HG03457 (cell line): ENCODE data around the gene MINK1.
"Not testable (repeated sequence)": the region's sequence is repeated elsewhere in the genome, so short reads cannot be mapped to it uniquely, and the experiment has no call there.

Source experiments
- ATAC-seq: cut with Tn5 transposase; IDR thresholded peaks from one replicate; pipeline ENCODE4 v1.9.1; 2021; ENCODE audit warnings: moderate number of reproducible peaks; ENCODE audit not compliant: unreplicated experiment

The MINK1 gene

GRCh38 chr17:4867535-4867934 lies 34.4 kb downstream of the MINK1 start:
- not testable (repeated sequence) for ATAC-seq

DNA sequence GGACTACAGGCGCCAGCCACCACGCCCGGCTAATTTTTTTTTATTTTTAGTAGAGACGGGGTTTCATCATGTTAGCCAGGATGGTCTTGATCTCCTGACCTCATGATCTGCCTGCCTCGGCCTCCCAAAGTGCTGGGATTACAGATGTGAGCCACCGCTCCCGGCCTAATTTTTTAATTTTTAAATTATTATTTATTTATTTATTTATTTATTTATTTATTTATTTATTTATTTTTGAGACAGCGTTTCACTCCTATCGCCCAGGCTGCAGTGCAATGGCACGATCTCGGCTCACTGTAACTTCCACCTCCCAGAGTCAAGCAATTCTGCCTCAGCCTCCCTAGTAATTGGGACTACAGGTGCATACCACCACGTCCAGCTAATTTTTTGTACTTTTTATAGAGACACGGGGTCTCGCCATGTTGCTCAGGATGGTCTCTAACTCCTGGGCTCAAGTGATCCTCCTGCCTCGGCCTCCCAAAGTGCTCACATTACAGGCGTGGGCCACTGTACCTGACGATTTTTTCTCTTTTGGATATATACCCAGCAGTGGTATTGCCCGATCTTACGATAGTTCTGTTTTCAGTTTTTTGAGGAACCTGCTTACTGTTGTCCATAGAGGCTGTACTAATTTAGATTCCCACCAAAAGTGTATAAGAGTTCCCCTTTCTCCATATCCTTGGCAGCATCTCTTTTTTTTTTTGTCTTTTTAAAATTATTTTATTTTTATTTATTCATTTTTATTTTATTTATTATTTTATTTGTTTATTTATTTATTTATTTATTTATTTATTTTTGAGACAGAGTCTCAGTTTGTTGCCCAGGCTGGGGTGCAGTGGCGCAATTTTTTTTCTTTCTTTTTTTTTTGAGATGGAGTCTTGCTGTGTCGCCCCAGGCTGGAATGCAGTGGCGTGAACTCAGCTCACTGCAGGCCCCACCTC lies 36.2 kb downstream of the MINK1 start:
- ATAC-seq: not testable (repeated sequence)

- no peak for ATAC-seq
Measured at GRCh38 chr17:4870855-4871254, 37.7 kb downstream of the MINK1 start.

DNA sequence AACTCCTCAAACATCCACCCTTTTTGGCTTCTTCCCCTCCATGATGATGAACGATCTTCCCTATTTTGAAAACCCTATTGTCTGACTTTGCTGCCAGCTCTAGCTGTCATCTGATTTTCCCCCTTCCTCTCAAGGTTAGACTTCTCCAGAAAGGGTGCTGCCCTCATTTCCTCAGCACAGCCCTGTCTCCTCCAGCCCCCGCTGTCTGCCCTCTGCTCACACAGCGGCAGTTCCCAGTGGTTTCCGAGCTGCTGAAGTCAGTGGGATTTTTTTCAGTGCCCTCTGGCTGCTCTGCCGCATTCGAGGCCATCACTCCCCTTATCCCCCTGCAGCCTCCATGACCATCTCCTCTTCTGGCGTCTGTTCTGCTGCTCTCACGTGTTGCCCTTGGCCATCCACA lies 39.6 kb downstream of the MINK1 start:
- ATAC-seq: no peak

DNA sequence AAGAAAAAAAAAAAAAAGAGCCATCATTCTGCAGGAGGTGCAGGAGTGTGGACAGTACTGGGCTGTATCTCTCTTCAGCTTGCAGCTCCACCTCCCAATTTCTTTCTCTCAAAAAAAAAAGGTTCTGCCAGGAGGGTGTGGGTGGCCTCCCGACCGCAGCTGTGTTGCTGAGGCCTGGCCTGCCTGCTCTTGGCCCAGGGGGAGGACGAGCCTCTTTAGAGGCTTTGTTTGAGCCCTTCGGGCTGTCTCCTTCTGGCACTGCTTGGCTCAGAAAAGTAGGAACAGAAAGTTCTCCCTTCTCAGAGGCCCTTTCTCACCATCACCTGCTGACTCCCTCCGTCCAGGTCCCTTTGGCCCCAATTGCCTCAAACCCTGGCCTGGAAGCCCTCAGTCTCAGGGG lies 43.9 kb downstream of the MINK1 start:
- no peak for ATAC-seq

DNA sequence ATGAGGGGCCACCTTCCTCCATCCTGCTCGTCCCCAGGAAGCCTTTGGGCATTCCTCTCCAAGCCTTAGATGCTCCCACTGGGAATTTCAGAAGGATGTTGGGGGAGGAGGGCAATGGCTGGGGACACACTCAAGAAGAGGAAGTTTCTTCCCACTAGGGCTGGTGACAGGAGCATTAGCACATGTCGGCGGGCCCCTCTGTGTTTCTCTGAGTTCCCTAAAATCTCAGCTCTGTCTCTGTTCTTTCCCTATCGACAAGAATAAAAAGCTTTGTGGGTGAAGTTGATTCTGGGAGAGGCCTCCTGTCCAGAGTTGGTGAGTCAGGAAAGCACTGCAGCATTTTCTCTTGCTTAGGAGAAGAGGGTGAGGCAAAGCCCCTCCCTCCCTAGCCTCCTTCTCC lies 46.5 kb downstream of the MINK1 start:
- no peak for ATAC-seq

GRCh38 chr17:4880857-4881256 lies 47.7 kb downstream of the MINK1 start:
- ATAC-seq: no peak

- ATAC-seq: no peak
Measured at GRCh38 chr17:4881761-4882555, 48.8 kb downstream of the MINK1 start.

DNA sequence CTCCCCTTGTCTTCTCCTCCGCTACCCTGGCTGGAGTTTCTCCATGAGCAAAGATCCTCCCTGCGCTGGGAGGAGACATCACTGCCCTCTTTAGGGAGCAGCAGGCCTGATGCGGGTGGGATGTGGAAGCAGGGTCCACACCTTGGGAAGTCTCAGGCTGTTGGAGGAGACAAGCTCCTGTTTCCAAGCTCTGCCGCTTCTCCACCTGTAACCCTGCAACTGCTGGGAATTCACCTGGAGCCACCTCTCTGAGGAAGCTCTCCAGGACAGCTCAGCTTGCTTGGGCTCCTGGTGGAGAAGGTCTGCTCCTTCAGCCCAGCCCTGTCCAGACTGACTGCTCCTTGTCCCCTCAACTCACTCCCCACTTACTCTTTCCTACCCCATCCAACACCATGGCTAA lies 51.3 kb downstream of the MINK1 start:
- ATAC-seq: no peak

- ATAC-seq: no peak
Measured at GRCh38 chr17:4886830-4887229, 53.7 kb downstream of the MINK1 start.

DNA sequence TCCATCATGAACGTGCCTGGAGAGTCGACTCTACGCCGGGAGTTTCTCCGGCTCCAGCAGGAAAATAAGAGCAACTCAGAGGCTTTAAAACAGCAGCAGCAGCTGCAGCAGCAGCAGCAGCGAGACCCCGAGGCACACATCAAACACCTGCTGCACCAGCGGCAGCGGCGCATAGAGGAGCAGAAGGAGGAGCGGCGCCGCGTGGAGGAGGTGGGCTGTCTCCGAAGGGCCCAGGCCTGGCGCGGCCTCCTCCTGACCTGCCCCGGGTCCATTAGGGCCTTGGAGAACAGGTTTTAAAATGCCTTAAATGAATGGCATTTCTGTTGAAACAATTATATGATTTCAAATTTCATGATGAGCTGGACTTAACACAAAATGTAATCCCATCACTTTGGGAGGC lies 54.4 kb downstream of the MINK1 start:
- no peak for ATAC-seq

DNA sequence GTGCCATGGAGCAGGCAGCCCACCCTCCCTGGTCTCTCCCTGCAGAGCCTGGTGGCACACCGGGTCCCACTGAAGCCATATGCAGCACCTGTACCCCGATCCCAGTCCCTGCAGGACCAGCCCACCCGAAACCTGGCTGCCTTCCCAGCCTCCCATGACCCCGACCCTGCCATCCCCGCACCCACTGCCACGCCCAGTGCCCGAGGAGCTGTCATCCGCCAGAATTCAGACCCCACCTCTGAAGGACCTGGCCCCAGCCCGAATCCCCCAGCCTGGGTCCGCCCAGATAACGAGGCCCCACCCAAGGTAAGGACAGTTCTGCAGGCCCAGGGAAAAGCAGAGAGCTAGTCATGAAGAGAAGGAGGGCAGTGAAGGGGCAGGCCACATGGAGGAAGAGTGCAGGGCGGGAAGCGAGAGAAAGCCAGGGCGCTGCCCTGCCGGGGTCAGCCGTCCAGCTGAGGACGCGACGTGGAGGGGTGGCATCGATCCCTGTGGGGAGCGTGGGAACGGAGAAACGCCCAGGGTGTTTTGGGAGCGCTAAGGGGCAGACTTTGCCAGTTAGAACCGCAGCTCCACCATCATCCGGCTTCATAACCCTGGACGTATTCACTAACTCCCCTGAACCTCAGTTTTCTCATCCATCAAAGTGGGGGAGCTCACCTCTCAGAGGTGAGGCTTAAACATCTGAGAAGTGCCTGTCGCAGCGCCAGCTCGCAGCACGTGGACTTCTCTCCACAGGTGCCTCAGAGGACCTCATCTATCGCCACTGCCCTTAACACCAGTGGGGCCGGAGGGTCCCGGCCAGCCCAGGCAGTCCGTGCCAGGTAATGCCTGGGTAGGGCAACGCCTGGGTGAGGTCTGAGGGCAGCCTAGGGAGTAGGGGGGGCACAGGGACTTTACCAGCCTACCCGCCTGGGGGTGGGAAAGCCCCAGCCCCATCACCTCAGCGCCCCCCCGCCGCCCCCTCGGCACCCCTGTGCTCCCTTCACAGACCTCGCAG lies 58.6 kb downstream of the MINK1 start:
- ATAC-seq: no peak

DNA sequence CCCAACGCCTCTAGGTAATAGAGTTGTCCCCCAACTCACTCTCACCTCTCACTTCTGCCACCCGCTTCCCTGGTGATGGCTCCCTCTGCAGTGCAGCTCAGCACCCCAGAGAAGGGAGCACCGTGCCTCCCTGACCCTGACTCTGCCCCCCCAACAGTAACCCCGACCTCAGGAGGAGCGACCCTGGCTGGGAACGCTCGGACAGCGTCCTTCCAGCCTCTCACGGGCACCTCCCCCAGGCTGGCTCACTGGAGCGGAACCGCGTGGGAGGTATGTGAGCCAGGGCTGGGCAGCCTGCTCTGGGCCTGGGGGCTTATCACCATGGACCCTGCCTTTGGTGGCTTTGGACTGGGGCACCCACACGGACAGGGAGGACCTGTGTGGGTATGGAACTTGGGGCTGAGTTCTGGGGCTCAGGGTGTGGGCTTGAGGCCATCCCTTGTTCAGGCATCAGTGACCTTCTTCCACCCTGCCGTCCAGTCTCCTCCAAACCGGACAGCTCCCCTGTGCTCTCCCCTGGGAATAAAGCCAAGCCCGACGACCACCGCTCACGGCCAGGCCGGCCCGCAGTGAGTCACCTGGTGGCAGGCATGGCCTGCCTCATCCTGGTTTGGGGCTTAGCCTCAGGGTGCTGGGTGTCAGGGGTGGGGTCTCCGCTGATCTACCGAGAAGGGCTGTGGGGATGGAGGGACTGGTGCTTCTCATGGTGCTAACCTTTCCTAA lies 59.5 kb downstream of the MINK1 start:
- ATAC-seq: no peak

DNA sequence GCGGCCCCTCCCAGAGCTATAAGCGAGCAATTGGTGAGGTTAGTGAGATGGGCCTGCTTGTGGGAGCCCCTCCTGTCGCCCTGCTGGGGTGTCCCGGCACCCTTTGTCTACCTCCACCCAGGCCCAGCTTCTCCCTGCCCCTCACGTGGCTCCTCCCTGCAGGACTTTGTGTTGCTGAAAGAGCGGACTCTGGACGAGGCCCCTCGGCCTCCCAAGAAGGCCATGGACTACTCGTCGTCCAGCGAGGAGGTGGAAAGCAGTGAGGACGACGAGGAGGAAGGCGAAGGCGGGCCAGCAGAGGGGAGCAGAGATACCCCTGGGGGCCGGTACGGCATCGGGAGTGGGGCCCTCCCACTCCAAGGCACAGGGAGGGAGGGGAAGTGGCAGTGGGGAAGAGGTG lies 60.1 kb downstream of the MINK1 start:
- ATAC-seq: no peak

- no peak for ATAC-seq
Measured at GRCh38 chr17:4893721-4894560, 60.8 kb downstream of the MINK1 start.

GRCh38 chr17:4895121-4895520 lies 62.0 kb downstream of the MINK1 start:
- ATAC-seq: no peak

DNA sequence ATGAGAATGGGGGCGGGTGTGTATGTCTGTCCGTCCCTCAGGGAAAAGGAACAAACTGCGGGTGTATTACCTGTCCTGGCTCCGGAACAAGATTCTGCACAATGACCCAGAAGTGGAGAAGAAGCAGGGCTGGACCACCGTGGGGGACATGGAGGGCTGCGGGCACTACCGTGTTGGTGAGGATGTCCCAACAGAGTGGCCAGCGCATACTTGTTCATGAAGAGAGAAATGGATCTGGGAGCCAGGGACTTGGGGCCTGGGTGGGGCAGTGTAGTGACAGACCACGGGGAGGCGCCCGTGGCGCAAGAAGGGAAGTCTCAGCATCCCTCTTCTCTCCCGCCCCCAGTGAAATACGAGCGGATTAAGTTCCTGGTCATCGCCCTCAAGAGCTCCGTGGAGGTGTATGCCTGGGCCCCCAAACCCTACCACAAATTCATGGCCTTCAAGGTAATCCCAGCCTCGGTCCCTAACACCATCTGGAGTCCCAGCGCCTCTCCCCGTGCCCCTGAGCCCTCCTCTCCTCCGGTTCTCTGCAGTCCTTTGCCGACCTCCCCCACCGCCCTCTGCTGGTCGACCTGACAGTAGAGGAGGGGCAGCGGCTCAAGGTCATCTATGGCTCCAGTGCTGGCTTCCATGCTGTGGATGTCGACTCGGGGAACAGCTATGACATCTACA lies 62.7 kb downstream of the MINK1 start:
- ATAC-seq: no peak

DNA sequence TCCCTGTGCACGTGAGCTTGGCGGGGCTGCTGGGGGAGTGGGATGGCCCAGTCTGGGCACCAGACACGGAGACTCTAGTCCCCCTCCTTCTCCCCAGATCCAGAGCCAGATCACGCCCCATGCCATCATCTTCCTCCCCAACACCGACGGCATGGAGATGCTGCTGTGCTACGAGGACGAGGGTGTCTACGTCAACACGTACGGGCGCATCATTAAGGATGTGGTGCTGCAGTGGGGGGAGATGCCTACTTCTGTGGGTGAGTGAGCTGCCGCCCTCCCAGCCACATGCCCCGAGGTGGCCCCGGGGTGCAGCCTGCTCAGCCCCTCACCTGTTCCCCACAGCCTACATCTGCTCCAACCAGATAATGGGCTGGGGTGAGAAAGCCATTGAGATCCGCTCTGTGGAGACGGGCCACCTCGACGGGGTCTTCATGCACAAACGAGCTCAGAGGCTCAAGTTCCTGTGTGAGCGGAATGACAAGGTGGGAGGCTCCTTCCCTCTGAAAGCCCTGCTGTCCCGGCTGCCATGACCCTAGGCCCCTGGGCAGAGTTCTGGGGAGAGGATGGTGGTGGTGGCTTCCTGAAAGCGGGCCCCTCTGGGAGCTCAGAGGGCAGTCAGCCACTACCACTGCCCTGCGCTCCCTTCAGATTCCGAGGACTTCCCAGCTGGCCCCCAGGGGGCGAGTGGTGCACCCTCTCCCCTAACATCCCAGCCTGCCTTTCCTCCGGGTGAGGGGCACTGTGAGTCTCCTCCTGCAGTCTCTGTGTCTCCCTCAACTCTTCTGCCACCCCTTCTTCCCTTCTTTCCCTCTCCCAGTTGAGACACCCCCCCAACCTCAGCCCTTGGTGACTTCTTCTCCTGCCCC lies 63.4 kb downstream of the MINK1 start:
- no peak for ATAC-seq
